OCI-M2 (cell line): ENCODE measurements around the gene IGSF21.

Experiments used
- DNase-seq: peaks from one replicate; lab custom pipeline; 2025; ENCODE audit not compliant: unreplicated experiment; lab: John Stamatoyannopoulos, UW

Gene IGSF21

GRCh38 chr1:18204575-18204974, 97.0 kb downstream of the IGSF21 start:
- no peak for DNase-seq

DNA sequence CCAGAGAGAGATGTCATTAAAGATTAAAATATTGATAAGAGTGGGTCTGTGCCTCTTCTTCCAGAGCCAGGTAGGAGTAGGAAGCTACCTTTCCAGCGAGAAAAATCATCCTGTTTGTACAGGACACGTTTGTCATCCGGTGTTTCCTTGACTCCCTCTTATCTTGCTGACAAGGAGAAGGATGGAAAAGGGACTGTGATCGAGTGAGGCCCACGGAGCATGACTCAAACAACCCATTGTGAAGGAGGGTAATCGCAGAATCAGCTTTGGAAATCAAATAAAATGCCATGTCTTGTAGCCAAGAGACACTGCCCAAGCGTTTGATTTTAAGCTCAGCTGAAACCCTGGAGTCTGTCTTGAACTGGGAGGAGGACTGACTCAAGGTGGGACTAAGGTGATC, 97.7 kb downstream of the IGSF21 start:
- no peak for DNase-seq

DNA sequence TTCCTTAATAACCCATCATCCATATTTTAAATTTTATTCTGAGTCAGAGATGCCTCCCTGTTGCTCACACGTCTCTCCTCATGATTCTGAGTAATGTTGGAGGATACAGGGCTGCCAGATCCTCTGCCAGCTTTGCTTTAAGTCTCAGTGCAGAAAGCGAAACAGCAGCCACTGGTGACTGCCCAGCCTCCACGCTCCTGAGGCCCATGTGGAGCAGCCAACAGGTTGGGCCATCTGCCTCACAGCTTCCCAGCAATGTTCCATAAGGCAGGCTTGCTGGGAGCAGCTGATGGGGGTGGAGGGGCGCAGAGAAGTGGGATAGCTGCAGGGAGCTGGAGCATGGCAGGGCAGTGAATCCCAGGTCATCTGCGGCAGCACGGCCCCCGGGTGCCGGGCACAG, 104.2 kb downstream of the IGSF21 start:
- DNase-seq = no peak

DNA sequence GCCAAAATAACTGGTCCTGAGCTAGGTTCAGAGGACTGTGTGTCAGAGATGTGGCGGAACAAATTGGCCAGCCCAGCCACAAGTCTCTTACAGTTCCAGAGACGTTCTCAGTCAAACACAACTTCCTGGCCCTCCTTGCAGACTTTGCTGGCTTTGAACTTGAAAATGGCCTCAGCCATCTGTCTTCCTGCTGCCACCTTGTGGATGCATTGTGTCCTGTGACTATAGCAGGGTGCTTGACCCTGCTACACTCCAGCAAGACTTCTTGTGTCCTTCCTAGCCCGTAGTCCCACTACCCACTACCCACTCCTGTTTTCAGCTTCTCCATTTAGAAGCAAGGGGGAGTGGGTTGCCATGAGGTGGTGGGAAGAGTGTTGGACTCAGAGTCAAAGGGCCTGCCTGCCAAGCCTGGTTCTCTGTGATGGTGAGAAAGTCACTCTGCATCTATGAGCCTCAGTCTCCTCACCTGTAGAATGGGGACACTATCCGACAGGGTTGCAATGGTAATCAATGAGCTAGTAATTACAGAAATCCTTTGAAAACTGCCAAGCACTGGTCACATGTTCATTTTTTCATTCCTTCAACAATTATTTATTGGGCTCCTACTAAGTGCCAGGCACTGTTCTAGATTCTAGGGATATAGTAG, 109.9 kb downstream of the IGSF21 start:
- DNase-seq = no peak

DNA sequence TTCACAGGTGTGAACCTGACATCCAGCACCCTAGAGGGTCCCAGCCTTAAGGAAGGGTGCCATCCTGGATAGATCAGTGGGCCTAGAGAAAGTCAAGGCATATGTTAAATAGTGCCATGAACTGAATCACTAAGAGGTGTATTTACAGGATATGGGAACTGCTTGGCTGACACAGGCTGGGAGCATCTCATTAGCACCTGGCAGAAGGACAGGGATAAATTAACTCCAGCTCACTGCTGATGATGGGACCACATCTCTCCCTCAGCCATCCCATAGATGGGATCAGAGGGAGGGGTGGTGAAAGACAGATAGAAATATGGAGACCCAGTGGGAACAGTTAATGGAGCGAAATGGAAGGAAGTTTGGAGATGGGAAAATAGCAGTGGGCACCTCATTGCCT, 122.0 kb downstream of the IGSF21 start:
- no peak for DNase-seq

DNA sequence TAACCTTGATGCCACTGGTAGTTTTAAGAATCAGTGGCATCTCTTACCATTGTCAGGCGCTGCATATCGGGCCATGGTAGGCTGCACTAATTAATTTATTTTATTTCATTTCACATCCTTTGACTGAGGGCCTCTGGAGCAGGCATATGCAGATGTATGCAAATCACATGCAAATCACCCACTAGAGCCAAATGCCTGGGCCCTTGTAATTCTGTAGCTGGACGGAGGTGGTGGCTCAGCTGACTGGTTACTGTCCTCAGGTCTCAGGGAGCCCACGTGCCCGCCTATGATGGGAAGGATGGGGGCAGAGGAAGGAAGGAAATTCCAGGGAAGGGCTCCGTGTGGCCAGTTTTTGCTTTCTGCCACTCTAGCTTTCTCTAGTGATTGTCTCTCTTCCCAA, 122.7 kb downstream of the IGSF21 start:
- no peak for DNase-seq

GRCh38 chr1:18230840-18231239, 123.2 kb downstream of the IGSF21 start:
- no peak for DNase-seq

DNA sequence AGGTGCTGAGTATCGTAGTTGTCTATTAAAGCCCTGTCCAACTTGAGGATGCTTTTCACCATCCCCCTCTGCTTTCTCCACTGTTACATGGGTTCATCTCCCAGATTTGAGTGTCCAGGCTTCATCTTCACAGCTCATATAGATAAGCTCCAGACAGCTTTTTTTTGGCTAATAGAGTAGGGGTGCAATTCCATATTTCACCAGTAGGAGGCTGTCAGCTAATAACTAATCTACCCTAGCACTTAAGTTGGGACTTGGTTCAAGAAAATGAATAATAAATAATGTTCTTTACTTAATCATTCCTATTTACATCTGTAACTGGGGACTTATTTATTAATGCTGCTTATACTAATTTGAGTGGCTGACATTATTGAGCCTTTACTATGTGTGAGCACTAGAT, 124.5 kb downstream of the IGSF21 start:
- no peak for DNase-seq

- no peak for DNase-seq
Observed at GRCh38 chr1:18233176-18233864, 125.7 kb downstream of the IGSF21 start.

GRCh38 chr1:18234790-18235242, 127.2 kb downstream of the IGSF21 start:
- no peak for DNase-seq

- no peak for DNase-seq
Observed at GRCh38 chr1:18237371-18237770, 129.8 kb downstream of the IGSF21 start.

GRCh38 chr1:18238190-18238589, 130.6 kb downstream of the IGSF21 start:
- DNase-seq = no peak

DNA sequence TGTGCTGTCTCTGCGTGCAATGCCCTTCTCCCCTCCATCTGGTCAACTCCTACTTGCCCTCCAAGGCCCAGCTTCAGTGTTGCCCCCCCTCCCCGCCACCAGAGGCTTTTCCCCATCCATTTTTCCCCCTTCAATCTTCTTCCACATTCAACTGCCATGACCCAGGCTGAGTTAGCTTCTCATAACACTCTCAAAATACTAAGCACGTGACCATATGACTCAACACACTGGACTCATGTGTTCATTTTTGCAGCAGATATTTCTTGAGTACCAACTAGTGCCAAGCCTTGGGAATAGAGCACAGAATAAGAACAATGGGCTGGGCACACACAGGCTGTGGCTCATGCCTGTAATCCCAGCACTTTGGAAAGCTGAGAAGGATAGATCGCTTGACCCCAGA, 132.1 kb downstream of the IGSF21 start:
- no peak for DNase-seq

DNA sequence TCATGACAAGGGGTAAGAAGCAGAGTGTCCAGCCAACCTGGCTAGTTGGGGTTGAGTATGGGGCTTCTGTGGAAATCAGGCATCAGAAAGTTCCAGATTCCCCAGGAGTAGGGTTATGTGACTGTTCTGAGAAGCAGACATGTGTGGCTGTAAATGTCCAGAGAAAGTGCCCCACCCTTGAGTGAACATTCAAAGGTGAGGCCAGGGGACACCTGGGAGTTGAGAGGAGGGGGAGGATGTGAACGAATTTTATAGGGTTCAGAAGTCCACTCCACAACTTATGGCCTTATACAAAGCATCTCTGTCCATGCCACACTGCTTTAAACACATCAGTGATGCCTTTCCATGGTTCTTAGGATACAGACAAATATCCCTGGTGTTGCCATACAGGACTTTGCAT, 133.3 kb downstream of the IGSF21 start:
- no peak for DNase-seq

DNA sequence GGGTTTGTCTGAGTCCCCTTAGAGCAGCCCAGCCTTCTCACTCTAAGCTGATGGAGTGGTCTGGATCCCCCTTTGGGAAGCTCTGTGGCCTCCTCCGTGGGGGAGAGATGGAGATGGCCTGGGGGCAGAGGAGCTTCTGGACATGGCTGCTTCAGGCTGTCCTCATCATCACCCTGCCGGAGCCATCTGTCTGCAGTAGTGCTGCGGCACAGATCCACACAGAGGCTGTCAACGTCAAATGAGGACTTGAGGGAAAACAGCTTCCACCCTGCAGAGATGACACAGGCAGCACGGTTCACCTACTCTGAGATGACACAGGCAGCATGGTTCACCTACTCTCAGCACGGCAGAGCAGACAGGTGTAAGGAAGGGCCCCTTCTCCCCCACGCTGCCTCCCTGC, 134.3 kb downstream of the IGSF21 start:
- no peak for DNase-seq

GRCh38 chr1:18243503-18244175, 136.0 kb downstream of the IGSF21 start:
- DNase-seq = no peak

DNA sequence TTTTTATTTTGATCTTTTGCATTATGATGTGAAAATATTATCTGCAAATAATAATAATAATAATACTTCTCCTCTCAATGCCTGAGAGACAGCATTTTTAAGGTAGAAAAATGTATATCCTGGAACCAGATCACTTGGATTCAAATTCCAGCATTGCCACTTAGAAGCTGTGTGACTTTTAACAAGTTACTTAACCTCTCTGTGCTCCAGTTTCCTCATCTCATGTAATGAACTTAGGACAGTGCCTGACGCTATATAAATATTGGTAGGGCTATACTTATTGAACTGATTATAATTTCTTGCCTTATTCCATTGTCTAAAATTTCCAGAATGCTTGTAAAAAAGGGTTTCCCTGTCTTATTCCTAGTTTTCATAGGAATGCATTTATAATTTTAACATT, 137.2 kb downstream of the IGSF21 start:
- DNase-seq = no peak

- DNase-seq = no peak
Observed at GRCh38 chr1:18245647-18246046, 138.0 kb downstream of the IGSF21 start.

- no peak for DNase-seq
Observed at GRCh38 chr1:18246543-18246942, 138.9 kb downstream of the IGSF21 start.

GRCh38 chr1:18247151-18247550, 139.6 kb downstream of the IGSF21 start:
- no peak for DNase-seq

DNA sequence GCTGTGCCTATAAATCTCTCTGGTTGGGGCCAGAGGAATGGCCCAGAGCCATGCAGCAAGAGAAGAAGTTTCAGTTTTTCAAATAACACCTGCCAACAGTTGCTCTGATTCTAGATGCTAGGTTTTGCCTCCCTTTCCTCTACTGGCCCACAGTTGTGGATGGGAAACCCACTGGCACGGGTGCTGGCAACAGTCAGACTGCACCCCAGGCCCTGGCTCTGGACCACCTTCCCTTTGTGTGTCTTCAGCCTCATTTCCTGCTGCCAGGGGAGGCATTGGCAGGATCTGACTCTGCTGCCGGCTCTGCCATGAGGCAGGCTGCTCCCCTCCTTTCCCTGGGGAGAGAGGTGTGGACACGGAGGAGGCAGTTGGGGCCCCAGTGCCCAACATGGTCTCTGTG, 142.0 kb downstream of the IGSF21 start:
- no peak for DNase-seq

DNA sequence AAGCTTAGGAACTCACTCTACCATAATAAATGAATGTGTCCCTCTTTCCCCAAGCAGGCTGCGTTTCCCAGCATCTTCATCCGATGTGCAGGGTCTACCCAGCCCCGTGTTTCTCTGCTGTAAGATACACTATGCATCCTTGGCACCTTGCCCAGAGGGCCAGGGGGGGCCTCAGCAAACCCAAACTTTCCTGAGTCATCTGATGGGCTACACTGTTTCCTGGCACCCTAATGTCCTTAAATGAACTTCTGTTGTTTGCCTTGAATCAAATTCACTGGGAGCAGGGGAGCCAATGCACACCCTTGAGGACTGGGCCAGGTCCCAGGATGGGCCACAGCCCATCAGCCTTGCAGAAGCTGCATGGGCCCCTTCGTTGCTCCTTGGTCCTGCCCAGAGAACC, 145.5 kb downstream of the IGSF21 start:
- DNase-seq = no peak
